GM19035 (cell line): Measurements from ENCODE around the gene MIEF1.

Experiments used
- ATAC-seq: cut with Tn5 transposase; IDR thresholded peaks from one replicate; pipeline ENCODE4 v1.9.1; 2021; ENCODE audit not compliant: unreplicated experiment

MIEF1 gene

GRCh38 chr22:39556970-39557841, 55.1 kb downstream of the MIEF1 start:
- no peak for ATAC-seq

- no peak for ATAC-seq
Observed at GRCh38 chr22:39558254-39558727, 56.2 kb downstream of the MIEF1 start.

- no peak for ATAC-seq
Observed at GRCh38 chr22:39558950-39559349, 56.9 kb downstream of the MIEF1 start.

GRCh38 chr22:39559456-39560105, 57.5 kb downstream of the MIEF1 start:
- no peak for ATAC-seq

- ATAC-seq, result no peak
Observed at GRCh38 chr22:39560127-39560526, 58.0 kb downstream of the MIEF1 start.

GRCh38 chr22:39562839-39563489, 60.9 kb downstream of the MIEF1 start:
- no peak for ATAC-seq

GRCh38 chr22:39563571-39564428, 61.7 kb downstream of the MIEF1 start:
- no peak for ATAC-seq

- ATAC-seq, result no peak
Observed at GRCh38 chr22:39565414-39565944, 63.4 kb downstream of the MIEF1 start.

- no peak for ATAC-seq
Observed at GRCh38 chr22:39567135-39567946, 65.3 kb downstream of the MIEF1 start.
